Epithelial cell of prostate (primary cell): Measurements from ENCODE around the gene CUL4A.

ENCODE experiments used
- DNase-seq: peaks from one replicate; pipeline ENCODE4 v3.0.0-alpha.2; 2011; ENCODE audit warnings: low read depth, low spot score
- H3K27ac ChIP-seq: fragments of 450-650 bp; 2 replicates; pipeline ENCODE4 v1.5.1; 2017; ENCODE audit warnings: mild to moderate bottlenecking

Gene CUL4A

DNA sequence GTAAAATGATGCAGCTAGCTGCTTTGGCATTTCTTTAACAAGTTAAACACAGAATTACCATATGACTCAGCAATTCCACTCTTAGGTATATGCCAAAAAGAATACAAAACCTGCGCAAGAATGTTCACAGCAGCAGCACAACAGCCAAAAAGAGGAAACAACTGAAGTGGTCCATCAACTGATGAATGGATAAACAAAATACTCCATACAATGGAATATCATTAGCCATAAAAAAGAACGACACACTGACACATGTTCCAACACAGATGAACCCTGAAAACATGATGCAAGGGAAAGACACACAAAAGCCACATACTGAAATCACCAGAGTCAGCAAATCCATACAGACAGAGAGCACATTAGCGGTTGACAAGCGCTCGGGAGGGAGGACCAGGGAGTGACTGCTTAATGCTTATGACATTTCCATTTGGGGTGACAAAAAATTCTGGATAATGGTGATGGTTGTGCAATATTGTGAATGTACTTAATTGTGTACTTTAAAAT lies 3.9 kb upstream of the CUL4A start:
- H3K27ac ChIP-seq: peak overlapping the region; percentile 33
- DNase-seq: no peak

DNA sequence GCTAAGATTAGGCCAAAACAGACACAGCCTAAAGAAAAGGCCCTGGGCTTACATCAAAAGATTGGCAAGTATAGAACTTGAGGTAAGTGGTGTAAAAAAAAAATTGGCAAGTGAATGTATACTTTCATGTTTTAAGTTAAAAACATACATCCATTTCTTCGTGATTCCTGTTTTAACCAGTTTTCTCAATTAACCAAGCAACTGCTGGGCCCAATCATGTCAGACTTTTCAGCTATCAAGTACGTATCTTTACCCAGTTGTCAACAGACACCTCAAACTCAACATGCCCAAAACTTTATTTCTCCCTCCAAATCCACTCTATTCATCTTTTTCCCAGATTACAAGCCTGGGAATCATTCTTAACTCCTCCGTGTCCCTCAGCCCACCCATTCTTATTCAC lies 2.0 kb upstream of the CUL4A start:
- no peak for DNase-seq
- peak overlapping the region; percentile 95 for H3K27ac ChIP-seq

DNA sequence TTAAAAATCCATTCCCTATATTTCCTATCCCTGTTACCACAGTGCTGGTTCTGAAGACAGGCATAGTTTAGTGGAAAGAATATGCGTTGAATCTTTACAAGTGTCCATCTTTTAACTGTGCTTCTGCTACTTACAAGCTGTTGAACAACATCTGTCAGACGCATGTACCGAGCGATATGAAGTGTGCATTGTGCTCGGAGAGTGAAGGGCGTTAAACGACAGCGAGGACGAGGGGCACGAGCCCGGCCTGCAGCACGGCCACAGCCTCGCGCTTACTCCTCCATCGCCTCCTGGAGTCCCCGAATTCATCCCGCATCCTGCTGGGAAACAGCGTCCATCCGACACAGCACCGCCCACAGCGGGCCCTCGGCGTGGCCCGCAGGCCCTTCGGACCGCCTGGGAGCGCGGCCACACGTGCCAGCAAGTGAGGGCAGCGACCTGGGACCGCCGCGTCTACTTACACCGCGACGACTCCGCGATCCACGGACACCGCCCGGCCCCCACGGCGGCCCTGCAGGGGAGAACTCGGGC lies 1.5 kb upstream of the CUL4A start:
- no peak for DNase-seq
- peak overlapping the region; percentile 95 for H3K27ac ChIP-seq

DNA sequence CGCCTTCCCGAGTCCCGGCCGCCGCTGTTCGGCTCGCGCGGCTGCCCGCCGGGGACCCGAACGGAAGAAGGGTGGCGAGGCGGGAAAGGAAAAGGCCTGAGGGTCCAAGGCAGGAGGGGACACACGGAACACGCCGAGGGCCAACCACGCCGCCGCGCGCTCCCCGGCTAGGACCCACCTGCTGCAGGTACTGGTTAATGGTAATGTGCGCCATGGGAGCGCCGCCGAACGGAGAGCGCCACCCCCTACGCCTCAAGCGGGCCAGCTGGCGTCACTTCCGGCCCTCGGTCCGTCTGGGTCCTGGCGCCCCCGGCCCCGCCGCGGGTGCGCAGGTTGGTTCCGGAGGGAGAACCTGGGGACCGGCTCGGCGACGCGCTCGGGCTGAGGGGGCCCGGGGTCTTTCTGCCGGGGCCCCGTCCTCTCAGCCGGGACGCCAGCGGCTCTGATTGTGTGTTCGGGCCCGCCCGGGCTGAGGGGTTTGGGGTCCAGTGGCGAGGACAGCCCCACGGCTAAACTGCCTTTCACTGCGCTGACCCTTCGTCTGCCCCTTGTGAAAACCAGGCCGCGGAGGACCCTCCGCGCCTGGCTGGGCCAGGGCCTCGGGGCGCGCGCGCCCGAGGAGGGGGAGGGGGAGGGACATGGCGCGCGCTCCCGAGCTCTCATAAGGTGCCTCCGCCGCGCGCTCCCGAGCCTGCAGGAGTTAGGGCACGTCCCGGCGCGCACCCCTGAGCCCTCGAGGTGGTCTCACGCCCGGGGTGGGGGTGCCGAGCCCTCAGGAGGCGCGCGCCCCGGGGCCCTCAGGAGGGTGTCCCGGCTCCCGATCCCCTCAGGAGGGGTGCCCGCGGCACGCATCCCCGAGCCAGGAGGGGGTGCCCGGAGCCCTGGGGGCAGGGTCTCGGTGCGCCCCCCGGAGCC lies 735 bp upstream of the CUL4A start, which contains the start of gene PCID2:
TSS of gene PCID2 (minus strand) at position 249 of the 915 bp plus-strand sequence. CDS start at position 214, 35 bp downstream.
- DNase-seq: peak; percentile 66
- peak within 1 kb of the TSS; percentile 95 for H3K27ac ChIP-seq

GRCh38 chr13:113209759-113210421 lies 477 bp downstream of the CUL4A start:
- H3K27ac ChIP-seq: peak overlapping the region; percentile 95
- no peak for DNase-seq

DNA sequence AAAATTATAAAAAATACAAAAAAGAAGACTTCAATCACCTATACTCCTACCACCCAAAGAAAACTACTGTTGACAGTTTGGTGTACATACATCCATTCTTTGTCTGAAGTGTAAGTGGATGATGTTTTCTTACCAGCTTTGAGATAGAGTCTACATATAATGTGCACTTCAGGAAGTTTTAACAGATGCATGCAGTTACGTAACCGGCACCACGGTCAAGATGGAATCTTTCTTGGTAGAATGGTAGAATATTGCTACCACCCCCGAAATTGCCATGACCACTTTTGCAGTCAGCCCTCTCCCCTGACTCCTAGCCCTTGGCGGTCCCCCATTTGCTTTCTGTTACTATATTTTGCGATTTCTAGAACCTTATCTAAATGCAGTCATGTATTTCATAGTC lies 1.4 kb downstream of the CUL4A start:
- DNase-seq: no peak
- peak overlapping the region; percentile 95 for H3K27ac ChIP-seq

- no peak overlapping the region for H3K27ac ChIP-seq
- DNase-seq: no peak
These were observed 2.4 kb downstream of the CUL4A start for GRCh38 chr13:113211774-113212173.

- H3K27ac ChIP-seq: peak overlapping the region; percentile 47
- no peak for DNase-seq
These were observed 7.0 kb downstream of the CUL4A start for GRCh38 chr13:113216254-113217048.

GRCh38 chr13:113218586-113218985 lies 9.2 kb downstream of the CUL4A start:
- DNase-seq: no peak
- H3K27ac ChIP-seq: no peak overlapping the region

DNA sequence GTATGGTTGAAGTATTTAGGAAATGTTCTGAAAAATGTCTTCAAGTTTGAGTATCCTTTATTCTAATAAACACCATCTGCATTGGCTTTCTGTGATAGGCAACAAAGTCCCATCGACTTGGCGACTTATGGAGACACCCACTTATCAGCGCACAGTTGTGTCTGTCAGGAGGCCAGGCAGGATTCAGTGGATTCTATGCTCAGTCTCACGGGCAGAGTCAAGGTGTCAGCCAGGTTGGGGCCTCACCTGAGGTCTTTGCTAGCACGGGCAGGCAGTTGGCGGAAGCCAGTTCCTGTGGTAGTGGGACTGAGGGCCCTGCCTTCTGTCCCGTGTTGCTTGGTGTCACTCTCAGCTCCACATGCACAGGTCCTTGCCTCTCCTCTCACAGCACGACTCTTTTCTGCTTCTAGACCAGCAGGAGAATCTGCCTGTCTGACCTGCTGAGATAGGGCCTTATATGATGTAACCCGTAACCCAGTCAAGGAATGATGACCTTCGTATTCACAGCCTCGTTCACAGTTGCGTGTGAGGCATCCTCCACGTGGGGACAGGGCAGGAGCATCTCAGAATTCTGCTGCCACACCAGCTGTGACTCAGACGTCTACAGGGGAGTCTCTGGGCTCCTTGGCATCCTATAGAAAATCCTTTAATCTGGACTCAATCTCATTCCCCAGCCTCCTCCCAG lies 10.0 kb downstream of the CUL4A start:
- no peak for DNase-seq
- H3K27ac ChIP-seq: no peak overlapping the region

GRCh38 chr13:113220141-113220598 lies 10.8 kb downstream of the CUL4A start:
- no peak for DNase-seq
- H3K27ac ChIP-seq: no peak overlapping the region

GRCh38 chr13:113220877-113221276 lies 11.5 kb downstream of the CUL4A start:
- DNase-seq: no peak
- no peak overlapping the region for H3K27ac ChIP-seq

- no peak for DNase-seq
- H3K27ac ChIP-seq: no peak overlapping the region
These were observed 13.7 kb downstream of the CUL4A start for GRCh38 chr13:113223070-113223469.

DNA sequence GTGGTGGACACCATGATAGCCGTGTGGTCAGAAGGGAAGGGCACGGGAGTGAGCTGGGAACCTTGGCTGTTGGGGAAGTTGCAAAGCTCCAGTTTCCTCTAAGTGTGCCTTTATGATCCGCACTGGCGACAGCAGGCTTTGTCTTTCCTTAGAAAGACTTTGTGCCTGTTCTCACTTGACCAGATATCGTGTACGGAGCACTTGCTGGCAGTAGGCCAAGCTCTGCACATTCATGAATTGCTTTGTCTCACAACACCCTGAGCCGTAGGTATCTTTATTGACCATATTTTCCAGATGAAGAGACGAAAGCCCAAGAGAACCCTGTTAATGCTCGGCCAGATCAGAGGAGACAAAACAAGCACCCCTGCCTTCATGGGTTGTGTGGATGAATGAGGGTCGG lies 15.1 kb downstream of the CUL4A start:
- no peak for DNase-seq
- no peak overlapping the region for H3K27ac ChIP-seq

DNA sequence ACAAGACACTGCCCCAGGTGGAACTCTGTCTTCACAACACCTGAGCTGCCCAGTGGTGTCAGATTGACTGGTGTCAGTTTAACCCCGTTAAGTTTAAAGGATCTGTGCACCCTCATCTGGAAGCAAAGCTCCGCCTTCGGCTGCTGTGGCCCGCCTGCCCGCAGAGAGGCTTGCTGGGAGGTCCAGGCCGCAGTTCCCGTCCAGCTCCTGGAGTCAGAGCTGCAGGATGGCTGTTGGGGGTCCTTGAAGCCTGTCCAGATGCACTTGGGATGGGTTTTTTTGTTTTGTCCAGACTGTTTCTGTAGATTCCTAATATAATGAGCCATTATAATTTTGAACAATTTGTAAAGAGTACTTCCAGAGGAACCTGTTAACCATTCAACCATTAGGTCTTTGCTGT lies 16.1 kb downstream of the CUL4A start:
- H3K27ac ChIP-seq: no peak overlapping the region
- no peak for DNase-seq

DNA sequence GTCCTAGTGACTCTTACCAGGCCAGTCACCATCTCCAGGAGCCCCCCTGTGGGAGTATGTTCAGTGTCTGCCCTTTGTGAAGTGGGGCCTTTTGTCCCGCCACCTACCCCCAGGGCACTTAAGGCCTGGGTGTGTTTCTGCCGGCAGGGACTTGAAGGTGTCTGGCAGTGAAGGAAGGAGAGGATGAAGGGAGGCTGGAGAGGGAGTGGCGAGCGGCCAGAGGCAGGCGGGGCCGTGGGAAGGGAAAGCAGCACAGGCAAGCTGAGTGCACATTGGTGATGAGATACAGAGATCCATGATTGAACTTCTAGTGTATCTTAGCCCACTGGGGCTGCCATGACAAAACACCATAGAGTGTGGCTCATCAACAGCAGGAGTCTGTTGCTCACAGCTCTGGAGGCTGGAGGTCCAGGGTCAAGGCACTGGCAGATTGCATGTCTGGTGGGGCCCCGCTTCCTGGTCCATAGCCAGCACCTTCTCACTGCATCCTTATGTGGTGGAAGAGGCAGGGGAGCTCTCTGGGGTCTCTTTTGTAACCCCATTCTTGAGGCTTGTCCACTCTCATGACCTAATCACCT lies 17.5 kb downstream of the CUL4A start:
- no peak overlapping the region for H3K27ac ChIP-seq
- DNase-seq: no peak

GRCh38 chr13:113229161-113229560 lies 19.7 kb downstream of the CUL4A start:
- no peak overlapping the region for H3K27ac ChIP-seq
- no peak for DNase-seq

DNA sequence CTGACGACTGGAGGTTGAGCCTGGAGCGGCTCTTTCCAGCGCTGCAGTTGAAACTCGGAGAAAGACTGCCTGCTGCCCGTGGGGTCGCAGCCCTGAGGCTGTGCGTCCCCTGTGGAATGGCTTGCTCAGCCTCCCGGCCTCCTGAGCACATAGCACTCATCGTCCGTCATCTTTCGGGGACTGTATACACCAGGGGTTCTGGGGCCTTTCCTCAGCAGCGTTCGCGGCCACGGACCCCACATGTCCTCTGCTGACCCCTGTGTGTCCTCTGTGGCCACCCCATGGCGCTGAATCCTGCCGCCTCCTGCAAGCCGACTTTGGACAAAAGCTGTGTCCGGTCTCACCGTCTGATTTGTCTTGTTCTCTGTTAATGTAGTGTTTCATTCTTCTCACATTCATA lies 20.4 kb downstream of the CUL4A start:
- no peak for DNase-seq
- no peak overlapping the region for H3K27ac ChIP-seq
